ENCODE measurements around the gene ZNF483. TPM values are rescaled to one million over a fixed set of nuclear protein-coding genes. Genes with fewer than 3 reads are reported as not detected.
"Not testable (repeated sequence)": the region's sequence is repeated elsewhere in the genome, so short reads cannot be mapped to it uniquely, and the experiment has no call there.

The ZNF483 gene
- total RNA-seq, 1 donor from 2014 or later = 24.0 TPM

DNA sequence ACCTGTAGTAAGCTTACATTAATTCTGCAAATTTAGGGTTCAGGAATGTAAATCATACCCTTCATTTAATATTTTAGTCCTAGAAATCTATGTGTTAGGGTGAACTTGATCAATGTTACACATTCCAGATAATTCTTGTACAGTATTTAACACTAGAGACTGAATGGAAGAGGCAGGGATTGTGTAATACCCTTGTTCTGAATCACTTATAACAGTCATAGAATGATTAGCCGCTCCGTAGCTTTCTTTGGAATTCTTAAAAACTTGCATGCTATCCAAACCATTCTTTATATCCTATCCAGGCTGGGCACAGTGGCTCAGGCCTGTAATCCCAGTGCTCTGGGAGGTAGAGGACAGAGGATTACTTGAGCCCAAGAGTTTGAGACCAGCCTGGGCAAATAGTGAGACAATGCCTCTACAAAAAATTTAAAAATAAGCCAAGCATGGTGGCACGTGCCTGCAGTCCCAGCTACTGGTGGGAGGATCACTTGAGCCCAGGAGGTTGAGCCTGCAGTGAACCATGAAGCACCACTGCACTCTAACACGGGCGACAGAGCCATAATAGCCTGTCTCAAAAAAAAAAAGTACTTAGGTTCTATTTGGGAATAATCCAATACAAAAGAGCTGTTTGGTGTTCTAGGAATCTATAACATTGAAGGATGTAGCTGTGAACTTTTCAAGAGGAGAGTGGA is 8.3 kb downstream of the ZNF483 start:
- TF ChIP-seq, protein P1, sequence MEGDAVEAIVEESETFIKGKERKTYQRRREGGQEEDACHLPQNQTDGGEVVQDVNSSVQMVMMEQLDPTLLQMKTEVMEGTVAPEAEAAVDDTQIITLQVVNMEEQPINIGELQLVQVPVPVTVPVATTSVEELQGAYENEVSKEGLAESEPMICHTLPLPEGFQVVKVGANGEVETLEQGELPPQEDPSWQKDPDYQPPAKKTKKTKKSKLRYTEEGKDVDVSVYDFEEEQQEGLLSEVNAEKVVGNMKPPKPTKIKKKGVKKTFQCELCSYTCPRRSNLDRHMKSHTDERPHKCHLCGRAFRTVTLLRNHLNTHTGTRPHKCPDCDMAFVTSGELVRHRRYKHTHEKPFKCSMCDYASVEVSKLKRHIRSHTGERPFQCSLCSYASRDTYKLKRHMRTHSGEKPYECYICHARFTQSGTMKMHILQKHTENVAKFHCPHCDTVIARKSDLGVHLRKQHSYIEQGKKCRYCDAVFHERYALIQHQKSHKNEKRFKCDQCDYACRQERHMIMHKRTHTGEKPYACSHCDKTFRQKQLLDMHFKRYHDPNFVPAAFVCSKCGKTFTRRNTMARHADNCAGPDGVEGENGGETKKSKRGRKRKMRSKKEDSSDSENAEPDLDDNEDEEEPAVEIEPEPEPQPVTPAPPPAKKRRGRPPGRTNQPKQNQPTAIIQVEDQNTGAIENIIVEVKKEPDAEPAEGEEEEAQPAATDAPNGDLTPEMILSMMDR (IDR thresholded peaks at IDR 0.05; ENCODE audit: unreplicated experiment) = no peak
- DNase-seq (ENCODE audit: low spot score) = no peak
- peaks cover 4% of the 10 kb centered on the region for H3K4me1 Mint-ChIP-seq (ENCODE audit: unreplicated experiment)
- peaks cover 49% of the 10 kb centered on the region for H3K36me3 Mint-ChIP-seq (ENCODE audit: low read depth, unreplicated experiment)
- peaks cover 14% of the 10 kb centered on the region for H3K9me3 Mint-ChIP-seq (ENCODE audit: unreplicated experiment)
- no peaks in the 10 kb centered on the region for H3K27me3 Mint-ChIP-seq (ENCODE audit: unreplicated experiment)
- peak overlapping the region; percentile 67 for H3K4me3 Mint-ChIP-seq (ENCODE audit: unreplicated experiment)
- H3K27ac Mint-ChIP-seq (ENCODE audit: unreplicated experiment) = no peak overlapping the region

DNA sequence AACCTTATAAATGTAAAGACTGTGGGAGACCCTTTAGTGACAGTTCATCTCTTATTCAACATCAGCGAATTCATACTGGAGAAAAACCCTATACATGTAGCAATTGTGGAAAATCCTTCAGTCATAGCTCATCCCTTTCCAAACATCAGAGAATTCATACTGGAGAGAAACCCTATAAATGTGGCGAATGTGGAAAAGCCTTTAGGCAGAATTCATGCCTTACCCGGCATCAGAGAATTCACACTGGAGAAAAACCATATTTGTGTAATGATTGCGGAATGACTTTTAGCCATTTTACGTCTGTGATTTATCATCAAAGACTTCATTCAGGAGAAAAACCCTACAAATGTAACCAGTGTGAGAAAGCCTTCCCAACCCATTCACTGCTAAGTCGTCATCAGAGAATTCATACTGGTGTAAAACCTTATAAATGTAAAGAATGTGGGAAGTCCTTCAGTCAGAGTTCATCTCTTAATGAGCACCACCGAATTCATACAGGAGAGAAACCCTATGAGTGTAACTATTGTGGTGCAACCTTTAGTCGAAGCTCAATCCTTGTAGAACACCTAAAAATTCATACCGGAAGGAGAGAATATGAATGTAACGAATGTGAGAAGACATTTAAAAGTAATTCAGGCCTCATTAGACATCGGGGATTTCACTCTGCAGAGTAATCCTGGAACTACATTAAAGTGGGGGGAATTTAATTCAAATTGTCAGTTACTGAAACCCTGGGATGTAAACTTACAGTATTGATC is 17.7 kb downstream of the ZNF483 start:
- Mint-ChIP-seq H3K4me3 (ENCODE audit: unreplicated experiment) (peak overlapping the region; percentile 71), H3K36me3 (ENCODE audit: low read depth, unreplicated experiment) (peaks cover 94% of the 10 kb centered on the region), H3K27me3 (ENCODE audit: unreplicated experiment) (no peaks in the 10 kb centered on the region), H3K4me1 (ENCODE audit: unreplicated experiment) (no peaks in the 10 kb centered on the region), H3K27ac (ENCODE audit: unreplicated experiment) (no peak overlapping the region), H3K9me3 (ENCODE audit: unreplicated experiment) (peaks cover 40% of the 10 kb centered on the region)
- TF ChIP-seq, protein P1 (IDR thresholded peaks at IDR 0.05; ENCODE audit: unreplicated experiment) = no peak
- no peak for DNase-seq (ENCODE audit: low spot score)

DNA sequence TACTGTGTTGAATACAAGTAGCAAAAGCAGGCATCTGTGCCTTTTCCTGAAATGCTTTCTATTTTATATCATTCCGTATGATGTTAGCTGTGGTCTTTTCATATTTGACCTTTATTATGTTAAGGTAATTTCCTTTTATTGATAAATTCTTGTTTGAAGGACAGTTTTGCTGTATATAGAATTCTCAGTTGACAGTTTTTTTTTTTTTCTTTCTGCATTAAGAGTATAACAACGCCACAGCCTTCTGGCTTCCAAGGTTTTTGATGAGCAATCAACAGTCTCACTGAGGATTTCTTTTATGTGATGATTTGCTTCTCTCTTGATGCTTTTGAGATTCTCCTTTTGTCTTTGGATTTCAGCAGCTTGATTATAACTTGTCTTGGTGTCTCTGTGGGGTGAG is 23.6 kb downstream of the ZNF483 start:
- Mint-ChIP-seq H3K9me3 (ENCODE audit: unreplicated experiment) (peaks cover 24% of the 10 kb centered on the region), H3K4me1 (ENCODE audit: unreplicated experiment) (no peaks in the 10 kb centered on the region), H3K27ac (ENCODE audit: unreplicated experiment) (no peak overlapping the region), H3K27me3 (ENCODE audit: unreplicated experiment) (no peaks in the 10 kb centered on the region), H3K36me3 (ENCODE audit: low read depth, unreplicated experiment) (peaks cover 69% of the 10 kb centered on the region), H3K4me3 (ENCODE audit: unreplicated experiment) (peak overlapping the region; percentile 66)
- TF ChIP-seq, protein P1 (IDR thresholded peaks at IDR 0.05; ENCODE audit: unreplicated experiment) = no peak
- DNase-seq (ENCODE audit: low spot score) = no peak

DNA sequence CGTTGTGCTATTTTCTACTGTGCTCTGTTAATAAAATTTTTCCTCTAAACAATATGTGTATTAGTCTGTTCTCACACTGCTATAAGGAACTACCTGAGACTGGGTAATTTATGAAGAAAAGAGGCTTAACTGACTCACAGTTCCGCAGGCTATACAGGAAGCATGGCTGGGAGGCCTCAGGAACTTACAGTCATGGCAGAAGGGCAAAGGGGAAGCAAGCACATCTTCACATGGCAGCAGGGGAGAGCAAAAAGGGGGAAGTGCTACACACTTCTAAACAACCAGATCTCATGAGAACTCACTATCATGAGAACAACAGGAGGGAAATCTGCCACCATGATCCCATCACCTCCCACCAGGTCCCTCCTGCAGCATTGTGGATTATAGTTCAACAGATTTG is 30.4 kb downstream of the ZNF483 start:
- H3K4me3 Mint-ChIP-seq (ENCODE audit: unreplicated experiment) = peak overlapping the region; percentile 29

DNA sequence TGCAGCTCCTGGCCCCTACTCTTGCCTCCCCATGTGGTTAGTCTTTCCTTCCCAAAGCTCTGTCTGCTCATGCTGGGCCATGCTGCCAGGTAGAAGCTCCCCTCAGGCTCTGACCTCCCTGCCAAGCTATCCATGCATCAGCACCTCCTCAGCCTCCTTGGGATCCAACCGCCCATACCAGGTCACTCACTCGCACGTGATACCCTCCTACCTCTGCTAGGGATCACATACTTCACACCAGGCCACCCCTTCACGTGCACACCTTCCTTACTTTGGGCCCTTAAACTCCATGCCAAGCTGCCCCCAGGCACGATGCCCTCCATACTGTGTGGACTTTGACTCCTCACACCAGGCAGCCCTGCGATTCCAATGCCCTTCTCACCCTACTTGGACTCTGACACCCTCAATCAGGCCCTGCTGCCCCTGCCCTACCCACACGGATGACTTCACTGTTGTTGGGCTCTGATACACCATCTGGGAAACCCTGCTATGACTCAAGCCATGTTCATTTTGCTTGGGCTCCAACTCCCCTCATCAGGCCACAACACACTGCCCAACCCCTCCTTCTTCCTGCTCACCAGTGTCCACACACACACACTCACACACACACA is 34.1 kb downstream of the ZNF483 start:
- no peaks in the 10 kb centered on the region for H3K4me1 Mint-ChIP-seq (ENCODE audit: unreplicated experiment)
- H3K4me3 Mint-ChIP-seq (ENCODE audit: unreplicated experiment) = peak overlapping the region; percentile 78
- peaks cover 8% of the 10 kb centered on the region for H3K27me3 Mint-ChIP-seq (ENCODE audit: unreplicated experiment)
- DNase-seq (ENCODE audit: low spot score) = no peak
- H3K9me3 Mint-ChIP-seq (ENCODE audit: unreplicated experiment) = no peaks in the 10 kb centered on the region
- TF ChIP-seq, protein P1 (IDR thresholded peaks at IDR 0.05; ENCODE audit: unreplicated experiment) = no peak
- H3K36me3 Mint-ChIP-seq (ENCODE audit: low read depth, unreplicated experiment) = peaks cover 62% of the 10 kb centered on the region
- H3K27ac Mint-ChIP-seq (ENCODE audit: unreplicated experiment) = no peak overlapping the region

More for the DNA sequence above, 30.4 kb downstream of the ZNF483 start:
- H3K27ac Mint-ChIP-seq (ENCODE audit: unreplicated experiment); DNase-seq (ENCODE audit: low spot score); H3K27me3 Mint-ChIP-seq (ENCODE audit: unreplicated experiment); H3K4me1 Mint-ChIP-seq (ENCODE audit: unreplicated experiment); H3K9me3 Mint-ChIP-seq (ENCODE audit: unreplicated experiment): not testable (repeated sequence)
- H3K36me3 Mint-ChIP-seq (ENCODE audit: low read depth, unreplicated experiment) = peaks cover 54% of the 10 kb centered on the region
